ENCODE measurements around the gene ABRACL.

DNA sequence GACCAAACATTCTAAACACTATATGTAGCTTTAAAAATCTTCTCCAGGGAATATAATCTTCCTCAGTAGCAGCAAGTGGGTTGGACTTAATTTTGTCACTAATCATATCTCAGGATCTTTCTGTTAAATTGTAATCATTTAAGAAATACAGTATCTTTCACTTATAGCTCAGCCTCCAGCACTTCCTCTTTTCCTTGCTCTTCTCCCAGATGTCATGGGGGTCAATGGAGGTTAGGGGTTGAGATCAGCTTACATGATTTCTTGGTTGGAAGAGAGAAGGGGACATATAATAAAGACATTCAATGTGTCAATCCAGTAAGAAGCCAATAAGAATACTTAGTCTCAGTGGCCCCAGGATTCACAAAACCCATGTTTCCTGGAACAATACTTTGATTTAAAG lies 24.8 kb upstream of the ABRACL start:
- TF ChIP-seq YY1 (IDR thresholded peaks at IDR 0.05; ENCODE audit: insufficient read depth, insufficient read length) (no peak), ZNF274 (IDR thresholded peaks at IDR 0.05; ENCODE audit: low read depth, low read length) (no peak)
